HG02970 (cell line): ENCODE results near the gene ZNF280D.

Source experiments
- ATAC-seq: cut with Tn5 transposase; IDR thresholded peaks from one replicate; pipeline ENCODE4 v1.9.1; 2021; ENCODE audit warnings: mild to moderate bottlenecking, moderate library complexity, moderate number of reproducible peaks; ENCODE audit not compliant: unreplicated experiment, low FRiP score

The ZNF280D gene

GRCh38 chr15:56654216-56654615 lies 79.1 kb downstream of the ZNF280D start:
- ATAC-seq: no peak

GRCh38 chr15:56653787-56654186 lies 79.5 kb downstream of the ZNF280D start:
- no peak for ATAC-seq

GRCh38 chr15:56653107-56653506 lies 80.2 kb downstream of the ZNF280D start:
- no peak for ATAC-seq

GRCh38 chr15:56648311-56648710 lies 85.0 kb downstream of the ZNF280D start:
- no peak for ATAC-seq

- no peak for ATAC-seq
Observed at GRCh38 chr15:56640549-56640948, 92.8 kb downstream of the ZNF280D start.

- no peak for ATAC-seq
Observed at GRCh38 chr15:56640127-56640526, 93.2 kb downstream of the ZNF280D start.

GRCh38 chr15:56639631-56640030 lies 93.7 kb downstream of the ZNF280D start:
- ATAC-seq: no peak

GRCh38 chr15:56631765-56632164 lies 101.5 kb downstream of the ZNF280D start:
- no peak for ATAC-seq

GRCh38 chr15:56628893-56629532 lies 104.3 kb downstream of the ZNF280D start:
- ATAC-seq: no peak

- no peak for ATAC-seq
Observed at GRCh38 chr15:56619887-56620286, 113.4 kb downstream of the ZNF280D start.

GRCh38 chr15:56617628-56618027 lies 115.7 kb downstream of the ZNF280D start:
- ATAC-seq: no peak

- no peak for ATAC-seq
Observed at GRCh38 chr15:56616551-56616950, 116.8 kb downstream of the ZNF280D start.

- no peak for ATAC-seq
Observed at GRCh38 chr15:56613811-56614210, 119.5 kb downstream of the ZNF280D start.

- ATAC-seq: no peak
Observed at GRCh38 chr15:56608993-56609392, 124.3 kb downstream of the ZNF280D start.

- peak; percentile 91 for ATAC-seq
Observed at GRCh38 chr15:56608140-56608778, 125.0 kb downstream of the ZNF280D start.

GRCh38 chr15:56602253-56602652 lies 131.1 kb downstream of the ZNF280D start:
- ATAC-seq: no peak

- no peak for ATAC-seq
Observed at GRCh38 chr15:56600380-56600779, 132.9 kb downstream of the ZNF280D start.

- ATAC-seq: no peak
Observed at GRCh38 chr15:56598991-56599390, 134.3 kb downstream of the ZNF280D start.

GRCh38 chr15:56587686-56588085 lies 145.6 kb downstream of the ZNF280D start:
- no peak for ATAC-seq

- ATAC-seq: no peak
Observed at GRCh38 chr15:56586206-56586605, 147.1 kb downstream of the ZNF280D start.

- no peak for ATAC-seq
Observed at GRCh38 chr15:56582785-56583184, 150.5 kb downstream of the ZNF280D start.
